B cell (primary cell): ENCODE data around the gene TECPR2. TPM values are rescaled to one million over a fixed set of nuclear protein-coding genes. Genes with fewer than 3 reads are reported as not detected.

Source experiments
- ATAC-seq: fragments of 200-7000 bp; cut with Tn5 transposase; one replicate; pipeline ENCODE4 v1.10.0; 2021; ENCODE audit warnings: low read depth, mild to moderate bottlenecking, moderate number of reproducible peaks, moderate library complexity
- CTCF ChIA-PET: fragments of 350-600 bp; sonication (Branson Sonifier 250); formaldehyde crosslinking; loops from one replicate; lab custom pipeline; 2021; ENCODE audit warnings: antibody characterized with exemption, inconsistent platforms; lab: Charles Lee
- POLR2A ChIA-PET: fragments of 350-600 bp; sonication (Branson Sonifier 250); formaldehyde crosslinking; loops from one replicate; lab custom pipeline; 2021; ENCODE audit warnings: antibody characterized with exemption; lab: Charles Lee
- DNase-seq: peaks from one replicate; pipeline ENCODE4 v3.0.0; 2013
- H2AFZ ChIP-seq: 2 replicates; pipeline ENCODE4 v1.6.1; 2012; ENCODE audit warnings: mild to moderate bottlenecking, low read depth, low read length; ENCODE audit not compliant: insufficient read depth, poor library complexity, severe bottlenecking
- H3K27ac ChIP-seq, 2 donors: 1 replicate in 1 of 2; 2 replicates in 1 of 2; pipeline ENCODE4 v1.5.1; 2012 to 2013; ENCODE audit warnings: low read length in 2 of 2, mild to moderate bottlenecking in 2 of 2, moderate library complexity in 1 of 2
- H3K27me3 ChIP-seq, 4 experiments: fragments of 200-600 bp in 1 of 4; sonication (generic) in 1 of 4; replicated peaks in 1 of 4; 1 replicate in 2 of 4; 2 replicates in 2 of 4; pipeline versions ENCODE4 v1.6.1 to v1.7.0; 2013 to 2016; ENCODE audit warnings: low read length in 3 of 4, mild to moderate bottlenecking in 2 of 4, mixed read lengths in 1 of 4, moderate library complexity in 1 of 4; ENCODE audit not compliant: insufficient read depth in 4 of 4, control insufficient read depth in 3 of 4; ENCODE audit errors: control extremely low read depth in 1 of 4
- H3K36me3 ChIP-seq, 2 experiments: replicated peaks in 1 of 2; 1 replicate in 1 of 2; 2 replicates in 1 of 2; pipeline versions ENCODE4 v1.6.1 to v1.7.1; 2013; ENCODE audit warnings: low read length in 1 of 2; ENCODE audit not compliant: insufficient read depth in 2 of 2, control insufficient read depth in 1 of 2; ENCODE audit errors: control extremely low read depth in 1 of 2, extremely low read depth in 1 of 2
- H3K4me1 ChIP-seq, 2 donors: fragments of 200-600 bp in 1 of 2; sonication (generic) in 1 of 2; 1 replicate in 1 of 2; 2 replicates in 1 of 2; pipeline versions ENCODE4 v1.5.1 to v1.6.1; 2013 to 2017; ENCODE audit warnings: low read length in 2 of 2; ENCODE audit not compliant: control insufficient read depth in 2 of 2, insufficient read depth in 2 of 2
- H3K4me2 ChIP-seq: replicated peaks from 2 replicates; pipeline ENCODE3; 2012; ENCODE audit warnings: mild to moderate bottlenecking, low read depth, low read length; ENCODE audit not compliant: poor library complexity, severe bottlenecking
- H3K4me3 ChIP-seq, 5 experiments: fragments of 200-600 bp in 1 of 5; sonication (generic) in 1 of 5; 1 replicate in 3 of 5; 2 replicates in 2 of 5; pipeline versions ENCODE4 v1.5.1 to v1.7.0; 2011 to 2016; ENCODE audit warnings: low read length in 4 of 5, mild to moderate bottlenecking in 4 of 5, low read depth in 2 of 5, control low read depth in 1 of 5, moderate library complexity in 1 of 5; ENCODE audit not compliant: insufficient read depth in 1 of 5; ENCODE audit errors: control extremely low read depth in 1 of 5, extremely low read depth in 1 of 5
- H3K79me2 ChIP-seq: fragments of 200-600 bp; sonication (generic); one replicate; pipeline ENCODE4 v1.6.0; 2016; ENCODE audit warnings: low read length; ENCODE audit not compliant: control insufficient read depth, insufficient read depth
- H3K9ac ChIP-seq: fragments of 200-600 bp; sonication (generic); 2 replicates; pipeline ENCODE4 v1.6.1; 2017; ENCODE audit warnings: mild to moderate bottlenecking, low read length, moderate library complexity
- H3K9me3 ChIP-seq, 3 donors: one replicate each; pipeline versions ENCODE4 v1.6.1 to v1.7.1; 2013; ENCODE audit warnings: low read length in 2 of 3; ENCODE audit not compliant: control insufficient read depth in 2 of 3, insufficient read depth in 1 of 3; ENCODE audit errors: control extremely low read depth in 1 of 3
- H4K20me1 ChIP-seq: 2 replicates; pipeline ENCODE4 v1.6.0; 2012; ENCODE audit warnings: mild to moderate bottlenecking, low read length; ENCODE audit not compliant: insufficient read depth, control insufficient read depth, poor library complexity, severe bottlenecking
- H3K27ac Mint-ChIP-seq: one replicate; pipeline ENCODE4 v1.8.0; 2021; ENCODE audit warnings: mixed read lengths
- H3K27me3 Mint-ChIP-seq: one replicate; pipeline ENCODE4 v1.8.0; 2021; ENCODE audit warnings: mixed read lengths
- H3K4me1 Mint-ChIP-seq: one replicate; pipeline ENCODE4 v1.8.0; 2021; ENCODE audit warnings: mixed read lengths
- H3K4me3 Mint-ChIP-seq: one replicate; pipeline ENCODE4 v1.8.0; 2021; ENCODE audit warnings: mixed read lengths
- H3K9me3 Mint-ChIP-seq: one replicate; pipeline ENCODE4 v1.8.0; 2022; ENCODE audit warnings: mixed read lengths; ENCODE audit not compliant: insufficient read depth
- CTCF ChIP-seq: fragments of 200-600 bp; IDR thresholded peaks from one replicate; pipeline ENCODE4 v1.8.0; 2022; ENCODE audit warnings: antibody characterized with exemption, mild to moderate bottlenecking
- EZH2 ChIP-seq: IDR thresholded peaks from 2 replicates; pipeline ENCODE4 v1.6.1; 2012; ENCODE audit warnings: borderline replicate concordance, low read depth, mild to moderate bottlenecking, moderate library complexity, low read length; ENCODE audit not compliant: insufficient read depth, poor library complexity, severe bottlenecking
- WGBS: methylation state at CpG from one replicate; pipeline ENCODE4 v1.1.5; 2013; ENCODE audit warnings: missing lambda C conversion rate; ENCODE audit not compliant: insufficient coverage; 5-methylcytosine and 5-hydroxymethylcytosine counted together
- intact Hi-C: fragments of 100-400 bp; cut with micrococcal nuclease; formaldehyde crosslinking; loops from one replicate; pipeline ENCODE4 v1.10.0; 2022
- polyA plus RNA-seq: library from polyadenylated mRNA; depleted of rRNA; stranded (reverse); fragments of >200 nt; gene quantifications from 2 replicates; pipeline ENCODE4 v1.2.3, GENCODE V29; 2012
- total RNA-seq, 2 donors: library from RNA; stranded (reverse); fragments of 120-200 nt in 1 of 2; gene quantifications; 1 replicate in 1 of 2; 2 replicates in 1 of 2; pipeline versions ENCODE4 v1.2.3 to v1.2.4, GENCODE V29; 2013 to 2022

Gene TECPR2
- total and polyA plus RNA-seq, 2 donors (not counting 1 experiment from before 2014, with no cell fraction given) = 4.7 to 10.8 TPM

GRCh38 chr14:102532204-102532658 lies 169.5 kb downstream of the TECPR2 start:
- ATAC-seq (no peak), DNase-seq (no peak)
- Histone ChIP-seq H2AFZ (no peak overlapping the region), H3K4me2 (no peak overlapping the region), H4K20me1 (no peaks in the 10 kb centered on the region), H3K36me3 (no peaks in the 10 kb centered on the region), H3K4me1 (peaks cover 21 to 36% of the 10 kb centered on the region in 2 donors), H3K27ac (no peak overlapping the region), H3K27me3 (no peaks in the 10 kb centered on the region), H3K4me3 (no peak overlapping the region), H3K9ac (no peak overlapping the region), H3K79me2 (no peaks in the 10 kb centered on the region), H3K9me3 (no peaks in the 10 kb centered on the region)
- ChIA-PET CTCF (interaction anchor here (0.6 to 0.7 kb wide), 2 partner anchors 16 to 441 kb away, joined by 3 read pairs; no protein-coding TSS in a partner anchor), POLR2A (no interaction called here)
- Mint-ChIP-seq H3K9me3 (no peaks in the 10 kb centered on the region), H3K4me1 (peaks cover 26% of the 10 kb centered on the region), H3K27me3 (no peaks in the 10 kb centered on the region), H3K4me3 (no peak overlapping the region), H3K27ac (peak overlapping the region; percentile 32)
- intact Hi-C loops = no loop called here
- no CpG with 5 or more reads among the region's 3 CpGs for WGBS
- TF ChIP-seq CTCF (no peak), EZH2 (no peak)

GRCh38 chr14:102537981-102538601 lies 175.3 kb downstream of the TECPR2 start:
- peaks cover 4 to 16% of the 10 kb centered on the region in 2 donors for H3K4me1 ChIP-seq
- H3K36me3 ChIP-seq = no peaks in the 10 kb centered on the region
- H2AFZ ChIP-seq = no peak overlapping the region
- H3K4me3 ChIP-seq = no peak overlapping the region
- ChIA-PET POLR2A (no interaction called here), CTCF (interaction anchor here (0.9 to 1.7 kb wide), 4 partner anchors 13 to 155 kb away, joined by 3 to 5 read pairs (median 4); no protein-coding TSS in a partner anchor)
- H4K20me1 ChIP-seq = no peaks in the 10 kb centered on the region
- Mint-ChIP-seq H3K27me3 (peaks cover 2% of the 10 kb centered on the region), H3K4me3 (no peak overlapping the region), H3K27ac (no peak overlapping the region), H3K9me3 (no peaks in the 10 kb centered on the region), H3K4me1 (peaks cover 7% of the 10 kb centered on the region)
- H3K9ac ChIP-seq = no peak overlapping the region
- no peaks in the 10 kb centered on the region for H3K27me3 ChIP-seq
- H3K79me2 ChIP-seq = no peaks in the 10 kb centered on the region
- DNase-seq (no peak), ATAC-seq (no peak)
- H3K27ac ChIP-seq = no peak overlapping the region
- intact Hi-C loops = no loop called here
- no peak overlapping the region for H3K4me2 ChIP-seq
- WGBS = 87% methylated on average over 15 of the region's 15 CpGs
- no peaks in the 10 kb centered on the region for H3K9me3 ChIP-seq
- TF ChIP-seq CTCF = no peak
- no peak for TF ChIP-seq EZH2
